HG03520 (cell line): ENCODE results near the gene ADD1.
"Not testable (repeated sequence)": the region's sequence is repeated elsewhere in the genome, so short reads cannot be mapped to it uniquely, and the experiment has no call there.

ENCODE experiments used
- ATAC-seq: cut with Tn5 transposase; IDR thresholded peaks from one replicate; pipeline ENCODE4 v1.9.1; 2021; ENCODE audit warnings: mild to moderate bottlenecking, moderate library complexity; ENCODE audit not compliant: unreplicated experiment

ADD1 gene

GRCh38 chr4:2915789-2916188 is 72.1 kb downstream of the ADD1 start:
- ATAC-seq, result no peak

GRCh38 chr4:2916696-2917095 is 73.1 kb downstream of the ADD1 start:
- ATAC-seq, result not testable (repeated sequence)

DNA sequence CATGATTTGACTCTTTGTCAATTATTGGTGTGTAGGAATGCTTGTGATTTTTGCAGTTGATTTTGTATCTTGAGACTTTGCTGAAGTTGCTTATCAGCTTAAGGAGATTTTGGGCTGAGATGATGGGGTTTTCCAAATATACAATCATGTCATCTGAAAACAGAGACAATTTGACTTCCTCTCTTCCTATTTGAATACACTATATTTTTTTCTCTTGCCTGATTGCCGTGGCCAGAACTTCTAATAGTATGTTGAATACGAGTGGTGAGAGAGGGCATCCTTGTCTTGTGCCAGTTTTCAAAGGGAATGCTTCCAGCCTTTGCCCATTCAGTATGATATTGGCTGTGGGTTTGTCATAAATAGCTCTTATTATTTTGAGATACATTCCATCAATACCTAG is 74.7 kb downstream of the ADD1 start:
- not testable (repeated sequence) for ATAC-seq

DNA sequence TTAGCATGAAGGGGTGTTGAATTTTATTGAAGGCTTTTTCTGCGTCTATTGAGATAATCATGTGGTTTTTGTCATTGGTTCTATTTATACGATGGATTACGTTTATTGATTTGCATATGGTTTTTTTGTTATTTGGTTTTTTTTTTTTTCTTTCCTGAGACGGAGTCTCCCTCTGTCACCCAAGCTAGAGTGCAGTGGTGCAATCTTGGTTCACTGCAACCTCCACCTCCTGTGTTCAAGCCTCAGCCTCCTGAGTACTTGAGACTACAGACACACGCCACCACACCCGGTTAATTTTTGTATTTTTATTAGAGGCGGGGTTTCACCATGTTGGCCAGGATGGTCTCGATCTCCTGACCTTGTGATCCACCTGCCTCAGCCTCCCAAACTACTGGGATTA is 75.1 kb downstream of the ADD1 start:
- ATAC-seq, result not testable (repeated sequence)

DNA sequence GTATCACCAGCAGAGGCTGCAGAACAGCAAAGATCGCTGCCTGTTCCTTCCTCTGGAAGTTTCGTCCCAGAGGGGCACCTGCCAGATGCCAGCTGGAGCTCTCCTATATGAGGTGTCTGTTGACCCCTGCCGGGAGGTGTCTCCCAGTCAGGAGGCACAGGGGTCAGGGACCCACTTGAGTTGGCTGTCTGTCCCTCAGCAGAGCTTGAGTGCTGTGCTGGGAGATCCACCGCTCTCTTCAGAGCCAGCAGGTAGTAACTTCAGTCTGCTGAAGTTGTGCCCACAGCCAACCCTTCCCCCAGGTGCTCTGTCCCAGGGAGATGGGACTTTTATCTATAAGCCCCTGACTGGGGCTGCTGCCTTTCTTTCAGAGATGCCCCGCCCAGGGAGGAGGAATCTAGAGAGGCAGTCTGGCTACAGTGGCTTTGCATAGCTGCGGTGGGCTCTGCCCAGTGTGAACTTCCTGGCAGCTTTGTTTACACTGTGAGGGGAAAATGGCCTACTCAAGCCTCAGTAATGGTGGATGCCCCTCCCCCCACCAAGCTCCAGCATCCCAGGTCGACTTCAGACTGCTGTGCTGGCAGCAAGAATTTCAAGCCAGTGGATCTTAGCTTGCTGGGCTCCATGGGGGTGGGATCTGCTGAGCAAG is 78.9 kb downstream of the ADD1 start:
- not testable (repeated sequence) for ATAC-seq

DNA sequence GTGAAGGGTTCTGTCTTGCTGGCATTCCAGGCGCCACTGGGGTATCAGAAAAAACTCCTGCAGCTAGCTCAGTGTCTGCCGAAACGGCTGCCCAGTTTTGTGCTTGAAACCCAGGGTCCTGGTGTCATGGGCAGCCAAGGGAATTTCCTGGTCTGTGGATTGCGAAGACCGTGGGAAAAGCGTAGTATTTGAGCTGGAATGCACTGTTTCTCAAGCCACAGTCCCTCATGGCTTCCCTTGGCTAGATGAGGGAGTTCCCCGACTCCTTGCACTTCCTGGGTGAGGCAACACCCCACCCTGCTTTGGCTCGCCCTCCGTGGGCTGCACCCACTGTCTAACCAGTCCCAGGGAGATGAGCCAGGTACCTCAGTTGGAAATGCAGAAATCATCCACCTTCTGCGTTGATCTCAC is 79.5 kb downstream of the ADD1 start:
- no peak for ATAC-seq

DNA sequence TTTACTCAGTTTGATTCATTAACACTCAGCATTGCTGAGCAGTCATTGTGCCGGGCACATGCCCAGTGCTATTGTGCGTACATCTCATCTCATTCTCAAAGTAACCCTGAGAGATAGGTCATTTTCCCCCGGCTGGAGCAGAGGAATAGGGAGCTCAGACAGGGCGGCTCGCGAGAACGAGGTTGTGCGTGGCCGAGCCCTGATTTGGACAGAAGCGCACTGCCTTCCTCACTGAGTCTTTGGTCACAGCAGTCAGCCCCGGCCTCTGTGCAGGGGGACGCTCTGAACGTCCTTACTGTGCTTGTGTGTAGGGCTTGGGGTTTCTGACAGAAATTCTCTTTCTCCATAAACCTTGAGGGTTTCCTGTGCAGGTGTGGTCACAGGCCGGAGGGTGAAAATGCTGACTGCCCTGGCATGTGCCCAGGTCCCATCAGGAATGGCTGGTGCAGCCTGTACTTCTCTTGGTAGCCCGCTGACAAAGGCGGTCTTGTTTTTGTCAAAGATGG is 80.1 kb downstream of the ADD1 start:
- no peak for ATAC-seq

DNA sequence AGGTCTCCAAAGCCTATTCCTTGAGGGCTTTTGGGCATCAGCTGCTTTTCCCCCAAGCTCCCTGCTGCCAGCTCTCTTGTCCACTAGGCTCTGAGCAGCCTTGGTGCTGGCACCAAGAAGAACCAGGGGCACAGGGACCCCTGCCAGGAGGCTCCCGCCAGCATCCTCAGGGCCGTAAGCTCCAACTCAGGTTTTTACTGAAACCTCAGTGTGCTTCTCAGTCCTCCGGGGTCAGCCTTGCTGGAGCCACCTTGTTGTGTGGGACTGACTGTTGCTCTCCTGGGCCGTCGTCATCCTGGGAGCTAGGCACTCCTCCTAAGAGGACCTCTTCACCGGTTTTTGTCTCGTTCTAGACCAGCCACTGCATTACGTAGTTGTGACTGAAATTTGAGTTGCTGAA is 80.6 kb downstream of the ADD1 start:
- no peak for ATAC-seq

GRCh38 chr4:2924765-2925301 is 81.2 kb downstream of the ADD1 start:
- no peak for ATAC-seq

DNA sequence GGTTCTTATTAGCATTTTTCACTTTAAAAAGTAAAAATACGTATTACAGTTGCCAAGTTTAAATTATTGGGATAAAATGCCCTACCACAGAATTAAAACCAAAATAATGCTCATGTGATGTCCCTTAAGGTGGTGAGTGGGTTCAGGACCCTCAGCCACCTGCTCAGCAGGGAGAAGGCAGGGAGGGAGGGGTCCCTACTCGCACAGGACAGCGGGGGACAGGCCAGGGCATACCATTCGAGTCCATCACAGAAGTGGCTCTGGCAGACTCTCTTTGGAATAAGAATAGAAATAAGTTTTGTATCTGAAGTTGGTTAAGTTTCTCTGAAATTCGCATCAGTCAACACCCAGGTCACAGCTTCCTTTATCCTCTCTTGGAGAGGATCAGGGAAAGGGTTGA is 81.9 kb downstream of the ADD1 start:
- ATAC-seq, result no peak

DNA sequence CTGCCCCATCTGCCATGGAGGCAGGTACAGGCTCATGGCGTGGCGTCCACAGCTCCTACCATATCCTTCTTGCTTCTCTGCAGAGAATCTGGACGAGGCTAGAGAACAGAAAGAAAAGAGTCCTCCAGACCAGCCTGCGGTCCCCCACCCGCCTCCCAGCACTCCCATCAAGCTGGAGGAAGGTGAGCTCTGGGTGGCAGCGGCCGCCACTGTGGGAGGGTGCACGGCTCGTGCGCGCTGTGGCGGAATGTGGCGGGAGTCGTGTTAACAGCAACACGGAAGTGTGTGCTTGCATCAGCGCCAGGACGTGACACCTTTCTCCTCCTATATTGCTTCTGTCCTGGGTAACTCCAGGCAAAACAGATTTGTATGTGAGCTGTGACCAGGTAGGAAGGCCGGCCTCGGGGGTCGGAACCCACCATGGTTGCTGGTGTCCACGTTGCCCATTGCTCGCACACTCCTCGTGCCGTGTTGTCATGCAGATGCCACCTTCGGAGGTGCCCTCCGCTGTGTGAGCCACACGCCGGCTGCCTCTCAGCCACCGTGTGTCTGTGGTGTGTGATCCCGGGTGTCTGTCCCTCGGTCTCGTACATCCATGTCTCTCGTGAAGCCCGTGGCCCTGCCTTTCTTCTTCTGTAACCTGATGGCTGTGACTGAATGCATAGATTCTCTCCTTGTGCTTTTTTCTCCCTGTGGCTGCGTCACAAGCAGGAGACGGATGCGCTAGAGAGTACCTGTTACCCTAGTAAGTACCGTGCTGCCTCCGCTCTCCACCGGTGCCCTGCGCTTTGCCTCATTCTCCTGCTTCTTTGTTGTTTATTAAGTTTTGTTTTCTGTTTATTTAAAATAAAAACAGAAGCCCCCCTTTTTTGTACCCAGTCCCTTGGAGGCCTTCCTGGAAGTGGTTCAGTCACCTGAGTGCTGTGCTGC is 82.6 kb downstream of the ADD1 start:
- ATAC-seq, result no peak

DNA sequence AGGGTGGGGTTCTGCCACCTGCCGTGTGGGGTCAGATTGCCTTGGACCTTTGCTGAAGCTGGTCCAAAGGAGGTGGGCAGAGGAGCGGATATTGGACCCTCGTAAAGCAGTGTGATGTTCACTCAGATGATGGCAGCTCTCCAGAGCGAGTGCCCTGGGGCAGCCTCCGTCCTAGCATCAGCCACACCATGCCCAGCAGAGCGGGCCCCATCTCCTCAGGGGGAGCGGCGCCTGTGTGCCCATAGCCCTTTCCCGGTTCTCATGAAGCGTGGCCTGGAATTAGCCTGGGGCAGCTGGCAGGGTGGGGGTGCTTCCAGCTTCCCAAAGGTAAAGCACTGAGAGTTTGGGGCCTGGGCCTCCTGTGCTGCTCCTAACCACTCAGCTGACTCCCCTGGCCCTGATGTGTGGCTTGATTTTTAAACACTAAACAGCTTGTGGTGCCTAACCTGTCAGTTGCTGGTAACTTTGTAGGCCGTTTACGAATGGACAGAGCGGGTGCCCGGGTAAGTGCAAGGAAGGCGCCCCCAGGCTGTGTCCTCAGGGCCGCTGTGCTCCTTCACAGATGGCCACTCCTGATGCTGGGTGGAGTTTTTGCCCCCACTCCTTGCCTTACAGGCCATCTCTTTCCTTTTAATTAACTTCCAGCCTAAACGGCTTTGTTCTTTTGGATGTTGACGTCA is 83.5 kb downstream of the ADD1 start:
- no peak for ATAC-seq

- no peak for ATAC-seq
Measured at GRCh38 chr4:2927696-2928075, 84.0 kb downstream of the ADD1 start.

- no peak for ATAC-seq
Measured at GRCh38 chr4:2928242-2929176, 84.9 kb downstream of the ADD1 start.

DNA sequence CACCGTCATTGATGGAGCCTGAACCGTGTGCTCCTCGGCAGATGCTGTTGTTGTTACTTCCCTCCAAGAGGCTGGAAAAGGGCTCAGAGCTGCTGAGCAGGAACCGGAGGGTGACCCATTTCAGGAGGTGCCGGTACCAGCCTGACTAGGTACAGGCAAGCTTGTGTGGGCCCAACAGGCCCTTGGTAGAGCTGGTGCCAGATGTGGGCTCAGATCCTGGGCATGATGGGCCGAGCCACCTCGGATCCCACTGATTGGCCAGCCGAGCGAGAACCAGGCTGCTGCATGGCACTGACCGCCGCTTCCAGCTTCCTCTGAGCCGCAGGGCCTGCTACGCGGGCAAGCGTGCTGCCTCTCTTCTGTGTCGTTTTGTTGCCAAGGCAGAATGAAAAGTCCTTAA is 85.8 kb downstream of the ADD1 start:
- no peak for ATAC-seq

- no peak for ATAC-seq
Measured at GRCh38 chr4:2930135-2930757, 86.6 kb downstream of the ADD1 start.

DNA sequence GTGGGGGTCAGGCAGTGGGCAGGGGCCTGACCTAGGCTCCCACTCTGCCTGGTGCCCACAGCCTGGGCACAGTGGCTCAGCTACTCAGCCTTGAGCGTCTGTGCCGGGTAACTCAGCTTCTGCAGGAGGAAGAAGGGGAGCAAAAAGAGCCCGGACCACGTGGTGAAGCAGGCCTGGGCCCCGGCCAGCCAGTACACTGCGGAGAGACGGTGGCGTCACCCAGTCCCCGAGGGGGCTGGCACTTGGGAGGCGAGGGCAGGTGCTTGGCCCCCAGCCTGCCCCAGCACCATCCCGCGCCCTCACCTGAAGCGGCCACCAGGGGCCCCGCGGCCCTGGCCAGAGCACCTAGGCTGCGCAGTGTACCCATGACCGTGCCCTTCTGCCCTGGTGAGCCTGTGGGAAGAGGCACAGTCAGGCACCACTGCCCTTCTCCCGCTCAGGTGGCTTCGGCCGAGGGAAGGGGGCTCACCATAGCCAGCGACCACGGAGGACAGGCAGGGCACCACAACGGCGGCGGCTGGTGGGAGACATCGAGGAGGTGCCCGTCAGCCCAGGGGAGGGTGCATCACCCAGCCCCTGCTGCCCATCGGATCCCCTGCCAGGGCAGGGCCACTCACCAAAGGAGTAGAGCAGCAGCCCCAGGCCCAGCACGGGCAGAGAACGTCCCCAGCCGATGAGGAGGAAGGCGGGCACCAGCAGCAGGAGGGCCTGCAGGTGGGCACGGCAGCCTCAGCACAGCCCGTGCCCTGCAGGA is 87.3 kb downstream of the ADD1 start:
- ATAC-seq, result no peak

DNA sequence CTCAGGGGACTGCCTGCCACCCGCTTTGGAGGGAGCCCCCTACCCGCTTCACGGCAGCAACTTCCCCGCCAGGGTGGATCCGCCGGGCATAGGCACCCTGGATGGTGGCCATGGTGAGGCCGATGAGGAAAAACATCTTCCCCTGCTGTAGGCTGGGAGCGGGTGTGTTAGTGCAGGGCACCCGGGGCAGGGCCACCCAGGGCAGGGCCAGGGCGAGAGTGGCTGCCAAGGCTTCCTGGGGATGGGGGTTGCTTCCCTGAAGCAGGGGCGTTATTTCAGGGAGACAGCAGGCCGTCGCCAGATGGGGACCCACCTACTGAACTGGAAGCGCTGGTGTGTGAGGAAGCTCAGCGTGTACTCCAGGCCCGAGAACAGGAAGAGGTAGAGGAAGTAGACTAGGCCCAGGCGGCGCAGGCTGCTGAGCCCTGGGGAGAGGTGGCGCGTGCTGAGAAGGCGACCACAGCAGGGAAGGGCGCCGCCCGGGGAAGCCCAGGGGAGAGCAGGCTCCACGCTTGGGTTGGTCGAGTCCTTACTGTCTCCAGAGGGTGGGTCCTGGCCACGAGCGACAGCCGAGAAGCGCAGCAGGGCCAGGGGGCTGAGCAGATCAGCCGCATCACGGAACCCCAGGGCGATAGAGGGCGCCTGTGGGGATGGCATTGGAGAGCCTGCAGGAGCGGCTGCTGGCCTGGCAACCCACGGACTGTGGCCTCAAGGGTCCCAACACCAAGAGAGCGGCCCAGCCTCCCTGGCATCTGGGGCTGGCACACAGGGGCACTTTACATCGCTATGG is 88.1 kb downstream of the ADD1 start:
- peak; percentile 26 for ATAC-seq
